Mesendoderm (in vitro differentiated cells): ENCODE data around the gene KANSL3.
A peak's percentile ranks its signal among the peaks of the same experiment; 100 is the strongest.
"Not testable (repeated sequence)": the region's sequence is repeated elsewhere in the genome, so short reads cannot be mapped to it uniquely, and the experiment has no call there.

ENCODE experiments used
- DNase-seq: peaks from one replicate; pipeline ENCODE4 v3.0.0; 2013
- H2AK5ac ChIP-seq: 2 replicates; pipeline ENCODE4 v1.6.1; 2013; ENCODE audit warnings: low read length, inconsistent platforms
- H2BK120ac ChIP-seq: 2 replicates; pipeline ENCODE4 v1.6.1; 2013; ENCODE audit warnings: low read depth, mild to moderate bottlenecking, low read length, moderate library complexity, mixed read lengths
- H2BK15ac ChIP-seq: replicated peaks from 2 replicates; pipeline ENCODE4 v1.6.1; 2013; ENCODE audit warnings: low read depth, mild to moderate bottlenecking, moderate library complexity
- H2BK5ac ChIP-seq: 2 replicates; pipeline ENCODE4 v1.6.1; 2013; ENCODE audit warnings: low read length, inconsistent platforms
- H3K18ac ChIP-seq: 2 replicates; pipeline ENCODE4 v1.6.1; 2013; ENCODE audit warnings: mild to moderate bottlenecking, low read length, mixed read lengths
- H3K23ac ChIP-seq: one replicate; pipeline ENCODE4 v1.6.1; 2013; ENCODE audit warnings: low read length
- H3K27ac ChIP-seq: 2 replicates; pipeline ENCODE4 v1.5.1; 2013; ENCODE audit warnings: low read depth, mild to moderate bottlenecking, inconsistent platforms, low read length, moderate library complexity
- H3K27me3 ChIP-seq: 2 replicates; pipeline ENCODE4 v1.6.1; 2013; ENCODE audit warnings: low read length, control low read depth, mild to moderate bottlenecking, inconsistent platforms; ENCODE audit not compliant: insufficient read depth, poor library complexity
- H3K36me3 ChIP-seq: 2 replicates; pipeline ENCODE4 v1.6.1; 2013; ENCODE audit warnings: low read length, inconsistent platforms; ENCODE audit not compliant: control insufficient read depth, insufficient read depth
- H3K4ac ChIP-seq: one replicate; pipeline ENCODE4 v1.6.1; 2013; ENCODE audit warnings: low read depth, mild to moderate bottlenecking, low read length, moderate library complexity
- H3K4me1 ChIP-seq: 2 replicates; pipeline ENCODE4 v1.6.1; 2013; ENCODE audit warnings: low read depth, low read length, inconsistent platforms; ENCODE audit not compliant: control insufficient read depth
- H3K4me2 ChIP-seq: 2 replicates; pipeline ENCODE4 v1.6.1; 2013; ENCODE audit warnings: low read length
- H3K4me3 ChIP-seq: 2 replicates; pipeline ENCODE4 v1.5.1; 2013; ENCODE audit warnings: mild to moderate bottlenecking, low read length
- H3K56ac ChIP-seq: one replicate; pipeline ENCODE4 v1.6.1; 2013; ENCODE audit warnings: low read length
- H3K79me1 ChIP-seq: 2 replicates; pipeline ENCODE4 v1.6.1; 2013; ENCODE audit warnings: low read length, inconsistent platforms
- H3K79me2 ChIP-seq: 2 replicates; pipeline ENCODE4 v1.6.1; 2013; ENCODE audit warnings: mild to moderate bottlenecking, low read length; ENCODE audit not compliant: control insufficient read depth, insufficient read depth
- H3K9ac ChIP-seq: 2 replicates; pipeline ENCODE4 v1.6.1; 2013; ENCODE audit warnings: low read length, inconsistent platforms
- H4K5ac ChIP-seq: one replicate; pipeline ENCODE4 v1.6.1; 2013; ENCODE audit warnings: low read length
- H4K8ac ChIP-seq: one replicate; pipeline ENCODE4 v1.6.1; 2013; ENCODE audit warnings: low read depth, mild to moderate bottlenecking, control low read depth, low read length, moderate library complexity
- WGBS: extraction: QIAGEN DNeasy Blood & Tissue Kit; methylation state at CpG from one replicate; pipeline ENCODE4 v1.1.7; 2013; ENCODE audit warnings: low lambda C conversion rate, missing lambda C conversion rate; ENCODE audit not compliant: insufficient coverage; ENCODE audit errors: extremely low coverage; 5-methylcytosine and 5-hydroxymethylcytosine counted together

Gene KANSL3

GRCh38 chr2:96558061-96558460 lies 80.1 kb downstream of the KANSL3 start:
- Histone ChIP-seq H3K4me3 (no peak overlapping the region), H3K4ac (no peak overlapping the region), H3K56ac (no peak overlapping the region), H3K36me3 (no peaks in the 10 kb centered on the region), H2BK120ac (no peak overlapping the region), H4K5ac (no peak overlapping the region), H2AK5ac (no peak overlapping the region), H2BK5ac (no peak overlapping the region), H3K79me2 (no peaks in the 10 kb centered on the region), H3K4me2 (no peak overlapping the region), H4K8ac (no peak overlapping the region), H3K23ac (no peak overlapping the region), H3K18ac (no peak overlapping the region), H2BK15ac (no peak overlapping the region), H3K9ac (no peak overlapping the region), H3K27ac (no peak overlapping the region), H3K4me1 (no peaks in the 10 kb centered on the region), H3K79me1 (no peaks in the 10 kb centered on the region), H3K27me3 (no peaks in the 10 kb centered on the region)
- DNase-seq = no peak
- no CpG with 5 or more reads among the region's 6 CpGs for WGBS

- H3K4me3 ChIP-seq, H3K56ac ChIP-seq, H2BK5ac ChIP-seq, H4K8ac ChIP-seq, H3K9ac ChIP-seq, H2AK5ac ChIP-seq, H3K4ac ChIP-seq, H3K27ac ChIP-seq, H3K23ac ChIP-seq, H2BK120ac ChIP-seq, H3K79me1 ChIP-seq, H3K36me3 ChIP-seq, H3K27me3 ChIP-seq, H3K4me1 ChIP-seq, H4K5ac ChIP-seq, H3K4me2 ChIP-seq, H3K79me2 ChIP-seq, H3K18ac ChIP-seq, H2BK15ac ChIP-seq, DNase-seq: not testable (repeated sequence)
- WGBS = no CpG with 5 or more reads among the region's 6 CpGs
Measured at GRCh38 chr2:96557421-96557820, 80.7 kb downstream of the KANSL3 start.

- DNase-seq = peak; percentile 86
Measured at GRCh38 chr2:96556441-96557330, 81.4 kb downstream of the KANSL3 start.

DNA sequence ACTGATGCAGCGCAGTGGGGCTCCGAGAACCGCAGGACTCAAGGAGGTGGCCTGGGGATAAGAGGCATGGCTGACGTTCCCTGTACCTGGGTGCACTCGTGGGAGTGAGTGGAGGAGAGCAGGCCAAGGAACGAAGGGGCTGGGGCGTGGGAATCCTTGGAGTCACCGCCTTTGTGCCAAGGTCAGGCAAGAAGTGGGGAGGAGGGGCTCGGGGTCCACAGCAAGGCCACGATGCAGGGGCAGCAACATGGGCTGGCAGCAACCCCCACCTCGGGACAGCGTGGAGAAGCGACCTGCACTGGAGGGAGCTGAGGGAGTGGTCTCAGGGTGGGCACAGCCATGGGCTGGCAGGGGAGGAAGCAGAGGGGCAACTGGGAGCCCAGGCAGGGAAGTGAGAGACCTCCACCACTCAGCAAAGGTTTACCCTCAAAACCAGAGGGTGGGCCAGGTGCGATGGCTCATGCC lies 82.9 kb downstream of the KANSL3 start:
- no peaks in the 10 kb centered on the region for H3K79me1 ChIP-seq

More at GRCh38 chr2:96556441-96557330, 81.4 kb downstream of the KANSL3 start:
- WGBS = no CpG with 5 or more reads among the region's 16 CpGs
- Histone ChIP-seq H3K4me1 (no peaks in the 10 kb centered on the region), H3K4ac (no peak overlapping the region), H3K23ac (no peak overlapping the region), H2BK5ac (no peak overlapping the region), H3K4me3 (no peak overlapping the region), H3K4me2 (no peak overlapping the region), H3K56ac (no peak overlapping the region), H3K79me2 (no peaks in the 10 kb centered on the region), H2BK15ac (no peak overlapping the region), H3K9ac (no peak overlapping the region), H3K27me3 (no peaks in the 10 kb centered on the region), H4K5ac (no peak overlapping the region), H3K79me1 (no peaks in the 10 kb centered on the region), H3K27ac (no peak overlapping the region), H4K8ac (no peak overlapping the region), H3K36me3 (no peaks in the 10 kb centered on the region), H2AK5ac (no peak overlapping the region), H3K18ac (no peak overlapping the region), H2BK120ac (no peak overlapping the region)

GRCh38 chr2:96554293-96555145 lies 83.6 kb downstream of the KANSL3 start:
- H3K4me3 ChIP-seq = no peak overlapping the region
- H3K4me1 ChIP-seq = no peaks in the 10 kb centered on the region
- DNase-seq = peak; percentile 64
- no peak overlapping the region for H3K4me2 ChIP-seq
- no peak overlapping the region for H3K4ac ChIP-seq
- no peaks in the 10 kb centered on the region for H3K36me3 ChIP-seq
- no peak overlapping the region for H3K9ac ChIP-seq
- no peak overlapping the region for H2BK5ac ChIP-seq
- H3K23ac ChIP-seq = no peak overlapping the region
- H3K56ac ChIP-seq = no peak overlapping the region
- no peak overlapping the region for H4K5ac ChIP-seq
- no peak overlapping the region for H3K18ac ChIP-seq
- H3K79me1 ChIP-seq = no peaks in the 10 kb centered on the region
- no peaks in the 10 kb centered on the region for H3K79me2 ChIP-seq
- H3K27ac ChIP-seq = no peak overlapping the region
- no peaks in the 10 kb centered on the region for H3K27me3 ChIP-seq
- H2BK120ac ChIP-seq = no peak overlapping the region
- no CpG with 5 or more reads among the region's 35 CpGs for WGBS
- no peak overlapping the region for H2AK5ac ChIP-seq
- H4K8ac ChIP-seq = no peak overlapping the region
- no peak overlapping the region for H2BK15ac ChIP-seq

More for the DNA sequence above, 82.9 kb downstream of the KANSL3 start:
- no peak overlapping the region for H3K4ac ChIP-seq
- H3K4me2 ChIP-seq = no peak overlapping the region
- H2AK5ac ChIP-seq = no peak overlapping the region
- H3K56ac ChIP-seq = no peak overlapping the region
- no peak overlapping the region for H2BK120ac ChIP-seq
- H2BK15ac ChIP-seq = no peak overlapping the region
- no peaks in the 10 kb centered on the region for H3K27me3 ChIP-seq
- H3K23ac ChIP-seq = no peak overlapping the region
- H4K8ac ChIP-seq = no peak overlapping the region
- H3K18ac ChIP-seq = no peak overlapping the region
- H4K5ac ChIP-seq = no peak overlapping the region
- no peaks in the 10 kb centered on the region for H3K79me2 ChIP-seq
- no peak overlapping the region for H2BK5ac ChIP-seq
- WGBS = no CpG with 5 or more reads among the region's 14 CpGs
- no peak overlapping the region for H3K9ac ChIP-seq
- no peak overlapping the region for H3K4me3 ChIP-seq
- H3K4me1 ChIP-seq = no peaks in the 10 kb centered on the region
- H3K27ac ChIP-seq = no peak overlapping the region
- DNase-seq = no peak
- no peaks in the 10 kb centered on the region for H3K36me3 ChIP-seq
